ENCODE results near the gene DDX41.
"Not testable (repeated sequence)": the region's sequence is repeated elsewhere in the genome, so short reads cannot be mapped to it uniquely, and the experiment has no call there.

DDX41 gene

DNA sequence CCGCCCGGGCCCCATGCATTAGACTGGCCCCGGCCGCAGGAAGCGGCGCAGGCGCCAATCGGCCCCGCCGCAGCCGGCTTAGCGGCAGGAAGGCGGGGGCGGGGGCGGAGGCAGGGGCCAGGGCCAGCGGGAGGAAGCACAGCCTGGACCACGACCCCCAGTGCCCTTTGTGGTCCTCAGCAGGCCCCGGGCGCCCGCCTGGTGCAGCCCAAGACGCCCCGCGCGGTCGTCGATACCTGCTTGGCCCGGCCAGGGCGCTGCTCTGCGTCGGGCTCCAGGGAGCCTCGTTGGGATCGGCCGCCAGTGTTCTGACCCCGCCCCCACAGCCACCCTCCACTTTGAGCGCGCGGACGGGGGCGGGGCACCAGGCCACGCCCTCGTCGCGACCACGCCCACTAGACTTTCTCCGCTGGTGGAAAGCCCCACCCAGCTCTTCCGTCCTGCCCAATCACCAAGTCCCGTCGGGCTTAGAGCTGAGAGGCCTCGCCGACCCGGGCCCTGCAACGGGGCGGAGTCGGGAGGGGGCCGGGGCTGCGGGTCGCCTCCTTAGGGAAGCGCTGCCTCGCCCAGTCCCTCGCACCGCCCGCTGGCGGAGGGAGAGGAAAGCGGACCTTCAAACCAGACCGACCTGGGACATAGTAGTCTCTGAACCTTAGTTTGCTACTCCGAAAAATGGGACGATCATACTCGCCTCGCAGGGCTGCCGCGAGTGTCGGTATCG lies 19.3 kb downstream of the DDX41 start, which contains the start of gene PDLIM7:
Gene PDLIM7 (minus strand): TSS at position 313 of the 721 bp plus-strand sequence. CDS start 1,092 bp downstream, outside the sequence.
- peak; percentile 95 for DNase-seq

DNA sequence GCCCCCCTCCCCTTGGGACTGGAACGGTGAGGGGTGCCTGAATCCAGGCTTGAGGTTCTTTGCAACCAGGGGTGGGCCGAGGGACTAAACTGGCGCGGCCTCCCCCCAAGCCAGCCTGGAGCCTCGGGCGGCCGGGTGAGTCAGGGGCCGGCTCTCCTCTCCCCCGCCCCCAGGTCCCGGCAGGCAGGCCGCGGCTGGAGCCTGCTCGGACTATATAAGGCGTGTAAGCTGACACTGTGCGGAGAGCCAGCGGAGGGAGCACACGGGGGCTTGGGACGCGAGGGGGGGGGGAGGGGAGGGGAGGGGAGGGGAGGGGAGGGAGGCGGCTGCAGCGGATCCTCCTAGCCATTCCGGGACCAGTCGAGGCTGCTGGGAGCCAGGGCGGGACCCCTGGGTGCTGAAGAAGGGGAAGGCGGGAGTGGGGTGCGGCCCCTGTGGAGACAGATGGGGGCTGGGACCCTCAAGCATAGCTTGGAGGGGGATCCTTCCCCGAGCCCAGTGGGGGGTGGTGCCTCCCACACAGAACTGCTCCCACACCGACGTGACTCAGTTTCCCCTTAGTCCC lies 20.0 kb downstream of the DDX41 start:
- DNase-seq, result no peak

DNA sequence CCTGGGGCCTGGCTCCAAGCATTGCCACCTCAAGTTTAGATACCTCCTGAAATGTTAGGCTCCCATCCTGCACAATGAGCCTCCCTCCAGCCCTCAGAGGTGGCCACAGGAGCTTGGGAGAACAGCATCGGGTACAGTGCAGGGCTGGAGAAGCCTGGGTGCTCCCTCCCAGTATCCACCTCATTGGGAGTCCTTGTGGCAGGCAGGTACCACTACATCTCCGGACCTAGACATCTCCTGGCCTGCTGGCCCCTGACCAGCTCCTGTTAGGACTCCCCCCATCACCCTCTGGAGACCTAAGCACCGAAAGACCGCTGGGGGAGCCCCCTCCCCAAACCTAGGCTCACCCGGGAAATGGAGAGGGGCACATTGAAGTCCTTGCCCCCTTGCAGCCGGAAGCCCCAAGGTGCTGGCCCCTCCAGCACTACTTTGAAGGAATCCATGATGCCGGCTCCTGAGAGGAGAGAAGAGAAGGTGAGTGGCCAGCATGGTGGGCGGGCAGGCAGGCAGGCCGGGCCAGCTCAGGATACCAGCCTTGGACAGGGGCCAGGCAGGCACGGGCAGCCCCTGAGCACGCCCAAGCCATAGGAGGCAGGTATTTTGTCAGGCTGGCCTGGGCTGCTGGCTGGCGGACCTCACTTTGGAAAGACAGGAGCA lies 20.6 kb downstream of the DDX41 start:
- no peak for DNase-seq

DNA sequence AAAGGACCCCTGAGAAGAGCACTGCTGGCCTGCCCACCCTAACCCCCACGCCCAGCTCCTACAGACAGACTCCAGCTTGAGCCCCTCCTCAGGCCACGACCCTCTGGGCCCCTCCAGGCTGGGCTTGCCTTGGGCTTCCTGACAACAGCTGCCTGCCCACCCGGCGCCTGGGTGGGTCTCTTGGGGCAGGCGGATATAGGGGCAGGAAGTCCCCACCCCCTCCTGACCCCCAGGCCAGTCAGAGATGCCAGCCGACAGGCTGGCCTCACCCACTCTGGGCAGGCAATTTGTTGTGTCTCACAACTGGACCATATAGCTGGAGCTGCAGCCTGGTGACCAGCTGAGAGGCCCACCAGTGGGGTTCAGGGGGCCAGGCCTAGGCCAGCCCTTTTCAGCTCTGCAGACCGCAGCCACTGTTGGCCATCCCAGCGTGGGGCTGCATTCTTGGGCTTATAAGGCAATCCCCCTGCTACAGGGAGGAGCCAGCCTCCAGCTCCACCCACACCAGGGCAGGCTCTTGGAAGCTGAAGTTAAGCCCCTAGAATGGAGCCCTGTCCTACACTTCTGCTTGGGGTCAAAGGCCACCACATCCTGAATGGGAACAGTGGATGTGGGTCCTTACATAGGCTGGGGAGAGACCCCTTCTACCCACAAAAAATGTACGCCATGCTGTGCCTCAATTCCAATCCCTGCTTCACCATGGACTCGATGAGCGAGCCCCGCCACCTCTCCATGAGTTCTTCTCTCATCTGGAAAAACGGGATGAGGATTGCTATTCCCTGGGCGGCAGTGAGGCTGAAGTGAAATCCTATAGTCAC lies 21.3 kb downstream of the DDX41 start:
- DNase-seq, result no peak

DNA sequence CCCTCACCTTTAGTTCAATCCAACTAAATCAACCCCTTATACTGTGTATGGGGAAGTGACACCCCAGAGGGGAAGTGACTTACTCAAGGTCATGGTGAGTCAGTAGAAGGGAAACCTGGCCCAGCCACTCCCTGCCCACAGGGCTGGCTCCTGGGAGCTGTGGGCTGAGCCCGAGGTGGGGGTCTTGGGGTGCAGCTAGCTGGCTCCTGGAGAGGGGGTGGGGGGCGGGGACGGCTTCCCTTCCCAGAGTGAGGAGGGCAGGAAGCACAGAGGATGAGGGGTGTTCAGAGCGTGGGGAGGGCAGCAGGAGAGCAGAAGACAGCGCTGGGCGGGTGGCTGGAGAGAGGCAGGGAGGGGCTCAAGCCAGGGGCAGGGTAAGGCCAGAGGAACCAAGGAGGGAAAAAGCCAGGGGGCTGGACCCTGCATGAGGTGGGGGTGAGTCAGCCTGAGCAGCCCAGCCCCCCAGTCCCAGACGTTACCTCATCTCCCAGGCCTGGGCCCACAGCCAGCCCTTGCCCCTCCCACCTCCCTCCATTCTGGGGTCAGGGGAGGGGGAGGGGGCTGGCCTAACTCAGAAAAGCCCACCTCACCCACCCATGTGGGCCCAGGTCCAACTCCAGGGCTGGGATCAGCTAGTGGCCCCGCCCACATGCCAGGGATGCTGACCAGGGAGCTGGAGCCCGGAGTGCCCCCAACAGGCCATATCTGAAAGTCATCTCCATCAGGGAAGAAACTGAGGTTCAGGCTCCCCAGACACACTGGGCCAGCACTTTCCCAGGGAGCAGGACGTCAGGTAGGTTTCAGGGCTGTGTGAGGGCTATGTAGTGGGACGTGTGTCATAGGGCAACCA lies 22.2 kb downstream of the DDX41 start:
- DNase-seq, result no peak

DNA sequence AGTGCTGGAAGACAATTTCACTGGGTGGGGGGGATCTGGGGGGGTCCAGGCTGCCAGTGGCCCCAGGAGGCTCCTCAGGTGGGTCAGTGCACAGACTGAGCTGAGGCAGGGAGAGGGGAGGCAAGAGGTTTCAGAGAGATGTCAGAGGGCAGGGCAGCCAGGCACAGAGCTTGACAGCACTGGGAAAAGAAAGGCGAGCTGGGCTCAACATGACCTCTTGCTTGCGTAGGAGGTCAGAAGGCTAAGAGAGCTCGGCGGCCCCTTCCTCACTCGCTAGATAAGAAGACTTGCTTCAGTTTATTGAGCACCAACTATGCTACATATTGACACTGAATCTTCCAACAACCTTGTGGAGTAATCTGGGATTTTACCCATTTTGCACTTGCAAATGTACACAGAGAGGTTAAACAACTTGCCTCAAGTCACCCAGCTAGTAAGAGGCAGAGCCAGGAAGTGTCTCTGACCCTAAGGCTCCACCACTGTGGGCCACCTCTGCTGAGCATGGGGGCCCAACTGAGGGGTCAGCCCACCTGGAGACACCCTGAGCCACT lies 22.9 kb downstream of the DDX41 start:
- DNase-seq, result no peak

DNA sequence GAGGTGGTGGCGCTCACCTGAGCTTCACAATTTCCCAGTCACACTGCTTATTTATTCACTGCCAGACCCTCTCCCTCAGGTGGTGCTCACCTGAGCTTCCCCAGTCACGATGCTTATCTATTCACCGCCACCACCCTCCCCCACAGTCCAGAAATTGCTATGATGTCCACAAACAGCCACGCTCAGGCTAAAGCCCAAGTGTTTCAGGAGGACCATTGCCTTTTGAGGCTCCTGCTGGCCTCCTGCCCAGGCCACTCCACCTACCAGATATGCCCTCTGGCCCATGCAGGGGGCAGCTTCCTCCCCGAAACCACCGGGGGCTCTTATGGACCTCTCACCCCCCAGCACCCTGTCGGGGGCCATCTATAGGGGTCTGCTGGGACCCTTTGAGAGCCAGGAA lies 23.9 kb downstream of the DDX41 start:
- no peak for DNase-seq

DNA sequence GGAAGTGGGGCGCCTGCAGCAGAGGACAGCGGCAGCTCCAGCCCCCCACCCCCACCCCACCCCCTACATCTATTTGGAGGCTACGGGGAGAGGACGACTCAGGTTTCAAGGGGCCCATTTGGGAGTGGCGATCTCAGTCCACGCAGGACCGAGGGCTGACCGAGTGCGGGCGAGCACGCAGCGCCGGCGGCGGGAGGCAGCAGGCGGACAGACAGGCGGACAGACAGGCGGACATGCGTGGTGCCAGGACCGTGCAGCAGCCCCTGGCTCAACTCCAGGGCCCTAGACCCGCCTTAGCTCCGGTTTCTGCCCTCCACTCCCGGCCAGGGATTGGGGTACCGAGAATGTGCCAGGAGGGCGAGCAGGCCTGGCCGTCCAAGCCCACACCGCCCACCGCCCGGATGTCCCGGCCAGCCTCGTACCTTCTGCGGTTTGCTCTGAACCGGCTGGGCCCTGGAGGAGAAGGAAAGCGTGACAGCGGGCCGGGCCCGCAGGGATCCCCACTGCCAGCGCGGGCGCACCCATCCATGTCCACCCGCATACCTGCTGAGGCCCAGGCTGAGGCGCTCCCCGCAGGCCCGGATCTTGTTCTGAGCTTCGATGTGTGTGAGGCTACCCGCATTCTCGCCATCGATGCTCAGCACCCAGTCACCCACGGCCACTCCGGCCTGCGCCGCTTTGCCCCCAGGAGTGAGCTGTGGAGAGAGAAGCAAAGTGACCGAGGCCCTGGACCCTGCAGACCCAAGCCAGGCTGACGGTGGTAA lies 24.6 kb downstream of the DDX41 start:
- DNase-seq, result no peak

DNA sequence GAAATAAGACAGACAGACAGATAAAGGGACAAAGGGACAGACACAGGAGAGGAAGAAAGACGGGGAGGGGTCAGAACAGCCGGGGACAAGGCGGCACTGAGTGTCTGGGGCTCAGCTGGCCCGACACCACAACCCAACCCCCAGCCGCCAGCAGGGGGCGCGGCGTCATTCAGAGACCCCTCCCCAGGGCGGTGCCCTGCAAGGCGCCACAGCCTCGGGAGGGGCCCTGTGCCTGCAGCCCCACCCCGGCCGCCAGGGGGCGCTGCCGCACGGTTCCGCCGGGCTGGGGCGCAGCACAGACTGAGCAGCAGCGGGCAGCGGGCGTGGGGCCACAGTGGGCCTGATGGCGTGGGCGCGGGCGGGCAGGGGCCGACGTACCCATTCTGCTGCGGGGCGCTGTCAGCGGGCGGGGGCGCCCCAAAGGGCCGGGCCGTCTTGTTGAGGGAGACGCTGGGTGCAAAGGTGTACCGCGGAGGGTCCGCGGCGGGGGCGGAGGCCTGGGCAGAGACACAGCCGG lies 25.3 kb downstream of the DDX41 start:
- DNase-seq, result no peak

DNA sequence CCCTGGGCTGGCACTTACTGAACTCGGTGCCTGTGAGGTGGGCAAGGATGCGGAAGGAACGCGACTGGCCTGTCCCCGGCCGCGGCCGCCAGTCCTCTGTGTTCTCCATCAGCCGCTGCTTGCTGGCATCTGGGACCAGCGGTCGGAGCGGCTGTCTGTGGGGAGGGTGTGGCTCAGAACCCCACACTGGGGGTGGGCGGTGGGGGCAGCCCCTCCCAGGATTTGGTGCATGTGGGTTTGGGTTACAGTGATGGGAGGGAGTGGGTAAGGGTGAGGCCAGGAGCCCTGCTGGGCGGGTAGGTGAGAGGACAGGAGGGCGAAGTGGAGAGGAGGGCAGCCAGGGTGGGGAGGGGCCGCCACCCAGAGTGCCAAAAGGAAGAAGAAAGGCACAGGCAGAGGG lies 25.8 kb downstream of the DDX41 start:
- DNase-seq, result no peak

DNA sequence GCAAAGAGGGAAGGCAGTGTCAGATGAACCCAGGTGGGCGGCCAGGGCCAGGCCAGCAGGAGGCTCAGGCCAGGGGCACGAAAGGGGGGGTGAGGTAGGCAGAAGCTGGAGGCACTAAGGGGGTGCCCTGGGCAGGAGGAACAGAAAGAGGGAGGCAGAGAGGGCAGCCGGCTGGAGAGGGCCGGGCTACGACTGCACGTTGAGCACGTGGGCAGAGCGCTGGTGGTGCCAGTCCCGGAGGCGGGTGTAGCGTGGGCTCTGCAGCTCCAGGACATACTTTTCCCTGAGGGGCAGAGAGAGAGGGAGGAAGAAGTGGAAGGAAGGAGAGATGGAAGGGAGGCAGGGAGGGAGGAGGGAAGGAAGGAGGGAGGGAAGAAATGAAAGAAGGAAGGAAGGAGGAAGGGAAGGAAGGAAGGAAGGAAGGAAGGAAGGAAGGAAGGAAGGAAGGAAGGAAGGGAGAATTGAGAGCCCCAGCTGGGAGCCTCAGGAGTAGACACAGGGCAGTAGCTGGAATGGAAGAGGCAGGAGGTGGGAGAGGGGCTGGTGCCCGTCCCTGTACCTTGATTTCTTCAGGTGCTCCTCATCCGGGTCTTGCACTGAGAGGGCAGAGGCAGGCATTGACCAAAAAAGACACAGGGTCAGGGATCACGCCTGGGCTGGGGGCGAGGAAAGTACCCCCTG lies 26.3 kb downstream of the DDX41 start:
- no peak for DNase-seq

DNA sequence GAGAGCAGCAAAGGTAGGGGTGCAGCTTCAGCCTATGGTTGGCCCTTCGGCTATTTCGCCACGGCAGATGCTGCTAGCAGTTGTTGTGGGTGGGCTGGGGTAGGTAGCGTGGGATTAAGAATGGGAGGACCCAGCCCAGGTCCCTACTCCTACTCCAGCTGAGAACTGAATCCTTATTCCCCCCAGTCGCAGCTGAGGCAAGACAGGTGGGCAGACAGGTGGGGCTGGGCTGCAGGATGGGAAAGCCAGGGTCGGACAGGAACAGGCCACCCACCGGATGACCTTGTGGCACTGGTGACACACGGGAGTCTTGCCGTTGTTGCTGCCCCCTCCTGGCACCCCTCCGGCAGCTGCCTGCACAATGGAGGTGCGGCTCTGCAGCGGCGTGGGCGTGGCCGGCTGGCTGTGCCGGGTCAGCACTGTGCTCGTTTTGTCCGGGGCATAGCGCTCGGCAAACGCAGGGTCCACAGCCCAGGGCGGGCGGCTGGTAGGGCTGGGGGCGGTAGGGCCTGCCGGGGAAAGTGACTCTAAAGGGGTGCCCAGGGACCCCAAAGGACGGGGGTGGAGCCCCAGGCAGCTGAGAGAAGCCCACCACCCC lies 27.5 kb downstream of the DDX41 start:
- no peak for DNase-seq

DNA sequence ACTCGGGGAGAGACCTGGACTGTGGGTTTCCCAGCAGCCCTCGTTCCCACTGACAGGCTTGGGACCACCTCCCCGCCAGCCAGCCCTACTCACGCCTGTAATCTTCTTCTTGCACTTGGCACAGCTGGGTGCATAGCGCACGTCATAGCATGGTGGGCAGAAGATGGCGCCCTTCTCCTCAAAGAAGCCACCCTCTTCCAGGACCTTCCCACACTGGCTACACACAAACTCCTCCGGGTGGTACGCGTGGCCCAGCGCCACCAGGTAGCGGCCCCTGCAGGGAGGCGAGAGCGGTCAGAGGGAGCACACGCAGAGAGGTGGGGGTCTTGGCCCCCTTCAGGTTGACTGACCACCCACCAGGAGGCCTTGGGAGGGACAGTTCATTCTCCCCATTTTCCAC lies 28.8 kb downstream of the DDX41 start:
- DNase-seq, result no peak

DNA sequence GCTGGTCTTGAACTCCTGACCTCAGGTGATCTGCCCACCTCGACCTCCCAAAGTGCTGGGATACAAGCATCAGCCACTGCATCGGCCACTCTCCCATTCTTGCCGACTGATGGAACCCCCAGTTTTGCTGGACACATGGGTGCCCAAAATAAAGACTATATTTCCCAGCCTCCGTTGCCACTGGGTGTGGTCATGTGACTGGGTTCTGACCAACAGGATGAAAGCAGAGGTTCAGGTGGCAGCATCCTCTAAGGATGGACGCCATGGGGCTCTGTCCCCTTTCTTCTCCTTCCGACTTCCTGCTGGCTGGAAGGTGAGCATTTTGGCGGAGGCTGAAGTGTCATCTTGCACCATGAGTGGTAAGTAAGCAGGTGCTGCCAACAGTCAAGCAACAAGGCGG lies 29.6 kb downstream of the DDX41 start:
- no peak for DNase-seq

DNA sequence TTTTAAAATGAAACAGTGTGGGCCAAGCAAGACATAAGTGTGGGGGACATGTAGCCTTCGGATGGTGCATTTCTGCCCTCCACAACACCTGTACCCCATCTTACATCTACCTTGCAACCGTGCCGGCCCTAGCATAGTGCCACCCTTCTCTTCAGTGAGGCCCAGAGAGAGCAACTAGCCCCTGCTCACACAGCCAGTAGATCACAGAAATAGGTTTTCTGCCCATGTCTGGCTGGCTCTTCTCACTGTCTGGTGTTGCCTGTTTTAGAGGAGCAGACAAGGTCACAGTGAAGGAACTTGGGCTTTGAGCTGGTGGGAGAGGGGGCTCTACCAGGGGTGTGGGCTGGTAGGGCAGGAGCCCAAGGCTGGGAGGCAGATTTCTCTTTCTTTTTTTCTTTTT lies 30.5 kb downstream of the DDX41 start:
- no peak for DNase-seq

DNA sequence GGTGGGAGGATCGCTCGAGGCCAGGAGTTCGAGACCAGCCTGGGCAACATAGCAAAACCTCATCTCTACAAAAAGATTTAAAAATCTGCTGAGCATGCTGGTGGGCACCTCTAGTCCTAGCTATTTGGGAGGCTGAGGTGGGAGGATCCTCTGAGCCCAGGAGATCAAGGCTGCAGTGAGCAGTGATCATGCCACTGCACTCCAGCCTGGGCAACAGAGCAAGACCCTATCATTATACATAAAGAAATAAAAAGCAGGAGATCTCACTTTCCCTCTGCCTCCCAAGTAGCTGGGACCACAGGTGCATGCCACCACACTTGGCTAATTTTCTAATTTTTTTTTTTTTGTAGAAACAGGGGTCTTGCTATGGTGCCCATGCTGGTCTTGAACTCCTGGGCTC lies 31.0 kb downstream of the DDX41 start:
- not testable (repeated sequence) for DNase-seq

DNA sequence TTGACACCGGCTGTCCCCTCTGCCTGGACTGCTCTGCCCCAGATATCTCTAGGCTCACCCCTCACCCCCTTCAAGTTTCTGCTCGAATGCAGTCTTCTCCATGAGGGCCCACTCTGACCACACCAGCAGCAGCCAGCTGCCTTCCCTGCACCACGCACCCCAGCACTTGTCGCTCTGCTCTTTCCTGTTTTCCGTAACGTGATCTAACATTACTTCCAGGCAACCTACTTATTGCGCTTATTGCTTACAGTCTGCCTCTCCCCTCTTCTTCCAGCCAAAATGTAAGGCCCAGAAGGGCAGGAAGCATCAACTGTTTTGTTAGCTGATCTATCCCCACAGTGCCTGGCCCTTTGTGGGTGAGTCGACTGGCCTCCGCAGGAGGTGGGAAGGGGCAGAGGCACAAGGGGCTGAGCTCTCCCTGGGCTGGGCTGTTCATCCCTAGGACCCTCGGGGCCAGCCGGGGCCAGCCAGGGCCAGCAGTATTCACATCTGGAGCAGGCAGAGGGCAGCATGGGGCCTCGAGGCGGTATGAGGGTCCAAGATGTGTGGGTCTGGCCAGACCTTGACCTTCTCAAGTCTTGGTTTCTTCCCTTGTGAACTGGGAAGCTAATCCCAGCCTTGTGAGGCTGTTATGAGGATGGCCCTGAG lies 31.7 kb downstream of the DDX41 start:
- no peak for DNase-seq

DNA sequence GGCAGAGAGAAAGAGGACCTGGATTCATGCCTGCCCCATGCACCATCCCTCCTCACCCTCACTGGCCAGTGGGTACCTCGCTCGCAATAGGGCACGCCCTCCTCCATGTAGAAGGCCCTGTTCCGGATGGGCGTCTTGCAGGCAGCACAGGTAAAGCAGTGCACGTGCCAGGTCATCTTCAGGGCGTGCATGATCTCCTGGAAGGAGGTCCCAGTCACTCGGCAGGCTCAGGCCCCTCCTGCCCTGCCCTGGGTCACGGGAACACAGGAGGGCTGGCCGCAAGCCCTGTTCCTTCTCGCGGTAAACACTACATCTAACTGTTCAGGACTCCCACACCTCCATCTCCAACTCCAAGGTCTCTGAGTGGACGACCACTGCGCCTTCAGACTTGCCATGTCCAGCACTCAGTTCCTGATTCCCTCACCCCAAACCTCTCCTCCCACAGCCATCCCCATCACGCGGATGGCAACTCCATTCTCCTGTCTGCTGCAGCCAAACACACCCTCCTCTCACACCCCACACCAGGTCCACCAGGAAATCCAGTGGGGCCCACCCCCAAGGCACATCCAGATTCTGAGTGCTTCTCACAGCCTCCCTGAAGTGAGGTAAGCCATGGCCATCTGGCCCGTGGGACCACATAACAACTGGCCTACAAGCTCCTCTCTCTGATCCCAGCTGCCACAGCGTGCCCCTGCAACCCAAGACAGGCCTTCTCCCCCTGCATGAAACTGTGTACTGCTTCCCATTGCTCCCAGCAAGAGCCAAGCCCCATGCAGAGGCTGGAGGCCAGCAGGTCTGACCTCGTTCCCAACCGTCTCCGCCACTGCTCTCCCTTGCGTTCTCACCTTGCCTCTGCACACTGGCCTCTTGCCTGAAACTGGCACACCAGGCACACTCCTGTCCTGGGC lies 32.5 kb downstream of the DDX41 start:
- no peak for DNase-seq

Measured in CD4-positive, alpha-beta T cell treated with Interleukin-10 for 1 hour (primary cell).